Omental fat pad (tissue), 4 donors: Measurements from ENCODE around the gene OXT. TPM values are rescaled to one million over a fixed set of nuclear protein-coding genes. Genes with fewer than 3 reads are reported as not detected.

Experiments used
- ATAC-seq: fragments of 150-250 bp; one replicate; pipeline ENCODE4 v1.9.1; 2016; ENCODE audit warnings: mild to moderate bottlenecking, moderate library complexity; ENCODE audit not compliant: low FRiP score
- DNase-seq: peaks from one replicate; pipeline ENCODE4 v3.0.0-alpha.2; 2019; ENCODE audit warnings: low spot score
- CTCF ChIP-seq, 3 donors: fragments of 450-650 bp; IDR thresholded peaks; one replicate each; pipeline ENCODE4 v1.5.1; 2016 to 2017; ENCODE audit warnings: antibody characterized with exemption in 3 of 3, mild to moderate bottlenecking in 3 of 3, moderate library complexity in 2 of 3
- total RNA-seq, 4 donors: library from RNA; depleted of rRNA; stranded (reverse); fragments of >200 nt; gene quantifications; one replicate each; pipeline ENCODE4 v1.1.0, GENCODE V29; 2016

OXT gene
- total RNA-seq, 4 donors from 2014 or later, result not detected

GRCh38 chr20:3102575-3103368, 31.4 kb downstream of the OXT start:
- TF ChIP-seq CTCF (IDR thresholded peaks at IDR 0.05), result no peak
- ATAC-seq, result no peak
- DNase-seq, result no peak

GRCh38 chr20:3103369-3104032, 32.1 kb downstream of the OXT start:
- no peak for TF ChIP-seq CTCF (IDR thresholded peaks at IDR 0.05)
- ATAC-seq, result no peak
- DNase-seq, result no peak

- DNase-seq, result no peak
- no peak for TF ChIP-seq CTCF (IDR thresholded peaks at IDR 0.05)
- no peak for ATAC-seq
Measured at GRCh38 chr20:3105256-3106137, 34.1 kb downstream of the OXT start.

DNA sequence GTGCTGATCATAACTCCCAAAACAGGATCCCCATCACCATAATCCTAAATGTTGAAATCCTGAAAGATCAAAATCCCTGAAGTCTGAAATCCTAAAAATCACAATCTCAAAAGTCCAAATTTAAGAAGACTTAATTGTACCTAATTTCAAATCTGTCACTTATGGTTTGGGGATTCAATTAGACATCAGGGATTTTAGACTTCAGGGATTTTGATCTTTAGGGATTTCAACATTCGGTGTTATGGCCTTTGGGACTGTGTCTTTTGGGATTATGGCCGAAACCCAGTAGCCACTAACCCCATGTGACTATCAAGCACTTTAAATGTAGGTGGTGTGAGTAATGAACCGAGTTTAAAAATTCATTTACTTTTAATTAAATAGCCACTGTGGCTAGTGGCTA, 34.8 kb downstream of the OXT start:
- no peak for ATAC-seq
- no peak for TF ChIP-seq CTCF (IDR thresholded peaks at IDR 0.05)
- no peak for DNase-seq

DNA sequence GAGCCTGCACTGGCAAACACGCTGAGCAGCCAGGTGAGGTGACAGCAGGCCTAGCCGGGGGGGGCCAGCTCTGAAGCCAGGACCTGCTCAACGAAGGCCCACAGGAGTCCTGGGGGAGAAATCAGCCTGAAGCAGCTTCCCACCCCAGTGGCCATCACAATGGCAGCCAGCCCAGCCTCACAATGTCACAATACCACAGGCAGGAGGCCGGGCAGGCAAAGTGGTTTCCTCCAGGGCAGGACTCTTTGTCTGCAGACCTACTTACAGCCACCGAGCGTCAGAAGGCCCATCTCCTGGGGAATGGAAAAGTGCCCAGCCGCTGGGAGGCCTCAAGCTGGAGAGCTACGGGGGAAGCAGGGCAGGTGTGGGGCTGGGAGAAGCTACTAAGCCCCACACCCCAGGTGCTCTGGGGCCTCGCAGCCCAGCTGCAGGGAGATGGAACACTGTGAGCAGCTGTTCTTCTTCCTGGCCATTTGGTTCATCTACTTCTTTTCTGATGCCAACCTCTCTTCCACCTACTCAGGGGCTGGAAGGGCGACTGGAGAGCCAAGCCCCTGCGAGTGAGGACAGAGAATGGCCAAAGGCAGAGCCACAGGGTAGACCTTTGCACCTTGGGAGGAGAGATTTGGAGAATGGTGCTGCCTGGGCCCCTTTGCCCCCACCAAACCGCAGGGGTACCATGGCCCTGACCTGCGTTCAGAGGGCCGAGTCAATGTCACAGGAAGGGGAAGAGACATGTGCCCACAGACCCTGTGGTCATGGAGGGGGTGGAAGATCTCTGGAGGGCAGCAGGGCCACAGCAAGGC, 35.4 kb downstream of the OXT start:
- ATAC-seq, result no peak
- no peak for TF ChIP-seq CTCF (IDR thresholded peaks at IDR 0.05)
- no peak for DNase-seq

- no peak for TF ChIP-seq CTCF (IDR thresholded peaks at IDR 0.05)
Measured at GRCh38 chr20:3107464-3108025, 36.1 kb downstream of the OXT start.

More at GRCh38 chr20:3107464-3108025, 36.1 kb downstream of the OXT start:
- no peak for ATAC-seq
- no peak for DNase-seq
